HUES64 (cell line): ENCODE results near the gene IPO4.

ENCODE experiments used
- H3K27ac ChIP-seq: 2 replicates; pipeline ENCODE4 v1.7.0; 2013; ENCODE audit warnings: low read depth, low read length, inconsistent platforms
- H3K27me3 ChIP-seq: 2 replicates; pipeline ENCODE4 v1.6.1; 2013; ENCODE audit warnings: mild to moderate bottlenecking, low read length; ENCODE audit not compliant: insufficient read depth
- H3K36me3 ChIP-seq: 2 replicates; pipeline ENCODE4 v1.6.1; 2013; ENCODE audit warnings: mild to moderate bottlenecking, low read length; ENCODE audit not compliant: insufficient read depth
- H3K4me1 ChIP-seq: 2 replicates; pipeline ENCODE4 v1.6.1; 2013; ENCODE audit warnings: mild to moderate bottlenecking, low read length, moderate library complexity; ENCODE audit not compliant: insufficient read depth
- H3K4me3 ChIP-seq: 2 replicates; pipeline ENCODE4 v1.5.1; 2013; ENCODE audit warnings: mild to moderate bottlenecking, low read length, moderate library complexity
- H3K9ac ChIP-seq: 2 replicates; pipeline ENCODE4 v1.6.1; 2013; ENCODE audit warnings: mild to moderate bottlenecking, low read depth, low read length
- H3K9me3 ChIP-seq: 2 replicates; pipeline ENCODE4 v1.6.1; 2013; ENCODE audit warnings: low read depth, low read length; ENCODE audit not compliant: insufficient read depth
- WGBS: fragments of 150-250, 120-280 bp; methylation state at CpG from one replicate; pipeline ENCODE4 v1.1.7; 2013; ENCODE audit warnings: missing lambda C conversion rate; 5-methylcytosine and 5-hydroxymethylcytosine counted together

Gene IPO4

GRCh38 chr14:24132061-24132685 lies 56.4 kb downstream of the IPO4 start:
- Histone ChIP-seq H3K36me3 (peaks cover under 1% of the 10 kb centered on the region; the same call in 1 of the 2 replicates), H3K27me3 (0 out of 2 replicates have a peak, but pooled peaks cover 4% of the 10 kb centered on the region), H3K4me1 (no peaks in the 10 kb centered on the region), H3K27ac (no peak overlapping the region), H3K9ac (no peak overlapping the region), H3K4me3 (no peak overlapping the region), H3K9me3 (no peaks in the 10 kb centered on the region)
- WGBS, result 90% methylated on average over 24 of the region's 24 CpGs

- Histone ChIP-seq H3K9me3 (no peaks in the 10 kb centered on the region), H3K9ac (no peak overlapping the region), H3K27me3 (0 out of 2 replicates have a peak, but pooled peaks cover 1% of the 10 kb centered on the region), H3K27ac (no peak overlapping the region), H3K4me1 (no peaks in the 10 kb centered on the region), H3K36me3 (no peaks in the 10 kb centered on the region), H3K4me3 (no peak overlapping the region)
- WGBS, result 91% methylated on average over 15 of the region's 15 CpGs
Measured at GRCh38 chr14:24131549-24131966, 57.1 kb downstream of the IPO4 start.

- no peaks in the 10 kb centered on the region for H3K4me1 ChIP-seq
- WGBS, result 87% methylated on average over 7 of the region's 7 CpGs
- no peaks in the 10 kb centered on the region for H3K9me3 ChIP-seq
- H3K36me3 ChIP-seq, result no peaks in the 10 kb centered on the region
- no peak overlapping the region for H3K4me3 ChIP-seq
- no peak overlapping the region for H3K27ac ChIP-seq
- H3K9ac ChIP-seq, result no peak overlapping the region
- H3K27me3 ChIP-seq, result no peaks in the 10 kb centered on the region
Measured at GRCh38 chr14:24130717-24131548, 57.7 kb downstream of the IPO4 start.

- H3K4me1 ChIP-seq, result no peaks in the 10 kb centered on the region
- H3K36me3 ChIP-seq, result no peaks in the 10 kb centered on the region
- H3K9me3 ChIP-seq, result no peaks in the 10 kb centered on the region
- H3K4me3 ChIP-seq, result no peak within 1 kb of the TSS
- no peaks in the 10 kb centered on the region for H3K27me3 ChIP-seq
- no peak within 1 kb of the TSS for H3K27ac ChIP-seq
- WGBS, result 90% methylated on average over 5 of the region's 5 CpGs
- no peak within 1 kb of the TSS for H3K9ac ChIP-seq
Measured at GRCh38 chr14:24130380-24130716, 58.3 kb downstream of the IPO4 start, which contains the start of gene FITM1. TSS of gene FITM1 (plus strand) at chr14:24130659. CDS start at chr14:24131564, 905 bp downstream.
